Gastrocnemius medialis (tissue), 4 donors: Measurements from ENCODE around the gene KIF5A. TPM values are rescaled to one million over a fixed set of nuclear protein-coding genes. Genes with fewer than 3 reads are reported as not detected.
"Not testable (repeated sequence)": the region's sequence is repeated elsewhere in the genome, so short reads cannot be mapped to it uniquely, and the experiment has no call there.

Experiments used
- ATAC-seq, 2 donors: fragments of 150-250 bp; one replicate each; pipeline ENCODE4 v1.9.1; 2016
- DNase-seq, 2 donors: peaks; one replicate each; pipeline ENCODE4 v3.0.0-alpha.2; 2019
- H3K27ac ChIP-seq, 4 donors: fragments of 200-600 bp; sonication (generic); 1 replicate in 1 of 4; 2 replicates in 3 of 4; pipeline ENCODE4 v1.5.1; 2016 to 2018; ENCODE audit warnings: mild to moderate bottlenecking in 2 of 4, moderate library complexity in 1 of 4
- H3K27me3 ChIP-seq, 3 donors: fragments of 200-600 bp; sonication (generic) in 2 of 3; 1 replicate in 1 of 3; 2 replicates in 2 of 3; pipeline versions ENCODE4 v1.5.1 to v1.6.0; 2016 to 2019; ENCODE audit warnings: mild to moderate bottlenecking in 1 of 3, moderate library complexity in 1 of 3
- H3K36me3 ChIP-seq, 2 donors: fragments of 200-600 bp; sonication (generic) in 1 of 2; one replicate each; pipeline ENCODE4 v1.5.1; 2017 to 2018
- H3K4me1 ChIP-seq, 2 donors: fragments of 200-600 bp; sonication (generic) in 1 of 2; one replicate each; pipeline ENCODE4 v1.5.1; 2016 to 2017; ENCODE audit warnings: mild to moderate bottlenecking in 2 of 2
- H3K4me3 ChIP-seq, 4 donors: fragments of 200-600 bp; sonication (generic) in 3 of 4; 1 replicate in 1 of 4; 2 replicates in 3 of 4; pipeline ENCODE4 v1.5.1; 2016 to 2019; ENCODE audit warnings: mild to moderate bottlenecking in 2 of 4
- H3K9me3 ChIP-seq, 3 donors: fragments of 200-600 bp; sonication (generic) in 2 of 3; 1 replicate in 1 of 3; 2 replicates in 2 of 3; pipeline ENCODE4 v1.5.1; 2016 to 2019
- CTCF ChIP-seq, 5 experiments: fragments of 450-650 bp in 3 of 5; fragments of 200-600 bp in 2 of 5; sonication (generic) in 2 of 5; IDR thresholded peaks in 4 of 5; conservative IDR thresholded peaks in 1 of 5; 1 replicate in 4 of 5; 2 replicates in 1 of 5; pipeline ENCODE4 v1.5.1; 2016 to 2019; ENCODE audit warnings: antibody characterized with exemption in 5 of 5, mild to moderate bottlenecking in 3 of 5, moderate library complexity in 3 of 5
- POLR2A ChIP-seq, 2 donors: fragments of 450-650 bp; IDR thresholded peaks; one replicate each; pipeline ENCODE4 v1.6.1; 2017; ENCODE audit warnings: antibody characterized with exemption in 2 of 2, mild to moderate bottlenecking in 2 of 2, moderate library complexity in 2 of 2
- in situ Hi-C, 4 donors: fragments of 200-750 bp; cut with MboI; loops; one replicate each; pipeline versions ENCODE4 v1.15.0 to v1.8.0; 2017; ENCODE audit warnings: low sequenced_read_pairs in 4 of 4
- intact Hi-C: fragments of 100-400 bp; cut with DNase I; formaldehyde crosslinking; loops from one replicate; pipeline ENCODE4 v1.15.1; 2023; ENCODE audit warnings: low total_unique reads
- total RNA-seq, 4 donors: library from RNA; depleted of rRNA; stranded (reverse); fragments of >200 nt; gene quantifications; one replicate each; pipeline versions ENCODE4 v1.1.0 to v1.2.3, GENCODE V29; 2016

The KIF5A gene
- total RNA-seq = under 1 TPM in 2 of 4 donors, not detected in 2; 0.09 to 0.36 TPM

DNA sequence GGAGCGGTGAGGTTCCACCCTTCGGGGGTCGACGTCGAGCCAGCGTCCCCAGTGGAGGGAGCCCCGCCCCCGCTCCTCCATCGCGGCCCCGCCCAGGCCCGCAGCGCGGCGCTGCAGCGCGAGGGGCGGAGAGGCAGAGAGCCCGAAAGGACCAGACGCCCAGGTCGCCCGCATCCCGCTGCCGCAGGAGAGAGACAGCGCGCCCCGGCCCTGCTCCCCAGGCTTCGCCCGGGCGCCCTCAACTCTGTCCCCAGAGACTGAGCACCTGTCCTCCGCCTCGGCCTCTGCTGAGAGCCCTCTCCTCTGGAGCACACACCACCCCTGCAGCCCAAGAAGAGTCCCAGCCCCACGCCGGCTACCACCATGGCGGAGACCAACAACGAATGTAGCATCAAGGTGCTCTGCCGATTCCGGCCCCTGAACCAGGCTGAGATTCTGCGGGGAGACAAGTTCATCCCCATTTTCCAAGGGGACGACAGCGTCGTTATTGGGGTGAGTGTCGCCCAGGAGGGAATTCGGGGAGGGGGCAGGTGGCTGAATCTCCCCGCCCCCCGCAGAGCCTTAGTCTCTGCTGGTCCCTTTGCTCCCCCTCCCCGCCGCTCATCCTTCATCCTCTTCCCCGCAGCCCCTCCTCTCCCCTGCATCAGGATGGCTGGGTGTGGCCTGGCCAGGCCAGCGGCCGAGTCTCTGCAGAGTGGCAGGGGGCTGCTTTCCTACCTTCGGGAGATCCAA lies at the start of gene KIF5A:
Gene KIF5A, plus strand, starts transcription at position 136 of the 732 bp plus-strand sequence. Its CDS starts 228 bp downstream, at position 364.
- H3K4me3 ChIP-seq = peak within 1 kb of the TSS; percentile 1 to 44 (median 32)
- TF ChIP-seq CTCF (IDR thresholded peaks at IDR 0.05 in 4 of 5, conservative IDR thresholded peaks at IDR 0.05 in 1 of 5) = no peak
- ATAC-seq (no peak), DNase-seq (no peak)
- no peak within 1 kb of the TSS for H3K27ac ChIP-seq
- in situ Hi-C loops = no loop called here
- peaks cover 21 to 33% (median 21%) of the 10 kb centered on the region in 3 donors for H3K27me3 ChIP-seq
- H3K36me3 ChIP-seq = no peaks in the 10 kb centered on the region
- intact Hi-C loops = no loop called here
- H3K9me3 ChIP-seq = no peaks in the 10 kb centered on the region
- peaks cover 16% of the 10 kb centered on the region in 2 donors for H3K4me1 ChIP-seq

DNA sequence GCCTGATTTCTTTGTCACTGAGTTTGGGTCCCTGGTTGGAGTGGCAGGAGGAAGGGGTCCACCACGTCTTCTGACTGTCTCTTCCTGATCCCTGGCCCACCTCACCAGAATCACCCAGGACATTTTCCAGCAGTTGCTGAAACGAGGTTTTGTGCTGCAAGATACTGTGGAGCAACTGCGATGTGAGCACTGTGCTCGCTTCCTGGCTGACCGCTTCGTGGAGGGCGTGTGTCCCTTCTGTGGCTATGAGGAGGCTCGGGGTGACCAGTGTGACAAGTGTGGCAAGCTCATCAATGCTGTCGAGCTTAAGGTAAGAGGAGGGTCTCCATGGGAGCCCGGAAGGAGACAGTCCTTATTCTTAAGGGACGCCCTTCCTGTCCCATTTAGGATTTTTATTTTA lies 49.6 kb upstream of the KIF5A start:
- no peak overlapping the region for H3K27ac ChIP-seq
- H3K36me3 ChIP-seq = peaks cover 0 to 74% of the 10 kb centered on the region in 2 donors
- intact Hi-C loops = no loop called here
- no peaks in the 10 kb centered on the region for H3K9me3 ChIP-seq
- H3K27me3 ChIP-seq = no peaks in the 10 kb centered on the region
- no peaks in the 10 kb centered on the region for H3K4me1 ChIP-seq
- TF ChIP-seq POLR2A (IDR thresholded peaks at IDR 0.05) (no peak), CTCF (IDR thresholded peaks at IDR 0.05 in 4 of 5, conservative IDR thresholded peaks at IDR 0.05 in 1 of 5) (no peak)
- ATAC-seq (no peak), DNase-seq (no peak)
- no peak overlapping the region for H3K4me3 ChIP-seq
- in situ Hi-C loops = loop anchor here in 1 of 4 donors (25.0 kb wide), 1 partner anchor 863 kb away; the partner anchor contains the start of genes ATP5F1B and BAZ2A

DNA sequence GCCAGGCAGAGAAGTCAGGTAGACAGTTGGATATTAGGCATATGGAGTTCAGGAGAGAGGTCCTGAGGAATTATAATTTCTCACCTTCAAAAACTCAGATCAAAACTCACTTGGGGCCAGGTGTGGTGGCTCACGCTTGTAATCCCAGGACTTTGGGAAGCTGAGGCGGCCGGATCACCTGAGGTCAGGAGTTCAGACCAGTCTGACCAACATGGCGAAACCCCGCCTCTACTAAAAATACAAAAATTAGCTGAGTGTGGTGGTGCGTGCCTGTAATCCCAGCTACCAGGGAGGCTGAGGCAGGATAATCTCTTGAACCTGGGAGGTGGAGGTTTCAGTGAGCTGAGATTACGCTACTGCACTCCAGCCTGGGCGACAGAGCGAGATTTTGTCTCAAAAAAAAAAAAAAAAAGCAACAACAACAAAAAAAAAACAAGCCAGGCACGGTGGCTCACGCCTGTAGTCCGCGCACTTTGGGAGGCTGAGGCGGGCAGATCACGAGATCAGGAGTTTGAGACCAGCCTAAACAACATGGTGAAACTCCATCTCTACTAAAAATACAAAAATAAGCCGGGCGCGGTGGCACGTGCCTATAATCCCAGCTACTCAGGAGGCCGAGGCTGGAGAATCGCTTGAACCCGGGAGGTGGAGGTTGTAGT lies 47.4 kb upstream of the KIF5A start:
- H3K4me3 ChIP-seq, H3K27me3 ChIP-seq, H3K9me3 ChIP-seq, H3K4me1 ChIP-seq, H3K27ac ChIP-seq, DNase-seq, ATAC-seq, intact Hi-C loops: not testable (repeated sequence)
- H3K36me3 ChIP-seq = peaks cover 0 to 81% of the 10 kb centered on the region in 2 donors
- in situ Hi-C loops = loop anchor here in 1 of 4 donors (25.0 kb wide), 1 partner anchor 865 kb away; the partner anchor contains the start of genes ATP5F1B and BAZ2A

DNA sequence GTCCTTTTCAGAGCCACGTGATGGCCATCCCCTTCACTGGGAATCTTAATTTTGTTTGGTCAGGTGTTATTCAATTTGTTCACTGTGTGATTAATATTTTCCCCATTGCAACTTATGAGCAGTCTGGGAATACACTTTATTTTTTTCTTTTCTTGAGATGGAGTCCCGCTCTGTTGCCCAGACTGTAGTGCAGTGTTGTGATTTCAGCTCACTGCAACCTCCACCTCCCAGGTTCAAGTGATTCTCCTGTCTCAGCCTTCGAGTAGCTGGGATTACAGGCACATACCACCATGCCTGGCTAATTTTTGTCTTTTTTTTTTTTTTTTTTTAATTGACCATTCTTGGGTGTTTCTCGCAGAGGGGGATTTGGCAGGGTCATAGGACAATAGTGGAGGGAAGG lies 43.3 kb upstream of the KIF5A start:
- intact Hi-C loops = not testable (repeated sequence)

GRCh38 chr12:57507796-57508195 lies 42.0 kb upstream of the KIF5A start:
- in situ Hi-C loops = loop anchor here in 1 of 4 donors (25.0 kb wide), 1 partner anchor 870 kb away; the partner anchor contains the start of genes ATP5F1B and BAZ2A
- ATAC-seq, H3K9me3 ChIP-seq, H3K4me3 ChIP-seq, H3K27me3 ChIP-seq, H3K4me1 ChIP-seq, DNase-seq, intact Hi-C loops, H3K27ac ChIP-seq: not testable (repeated sequence)
- peaks cover 0 to 72% of the 10 kb centered on the region in 2 donors for H3K36me3 ChIP-seq

More for the DNA sequence above, 43.3 kb upstream of the KIF5A start:
- H3K9me3 ChIP-seq, H3K27me3 ChIP-seq, H3K27ac ChIP-seq, DNase-seq, H3K4me1 ChIP-seq, H3K4me3 ChIP-seq, ATAC-seq: not testable (repeated sequence)
- in situ Hi-C loops = loop anchor here in 1 of 4 donors (25.0 kb wide), 1 partner anchor 869 kb away; the partner anchor contains the start of genes ATP5F1B and BAZ2A
- H3K36me3 ChIP-seq = peaks cover 0 to 72% of the 10 kb centered on the region in 2 donors

GRCh38 chr12:57511161-57511560 lies 38.7 kb upstream of the KIF5A start:
- intact Hi-C loops (no loop called here), in situ Hi-C loops (loop anchor here in 1 of 4 donors (25.0 kb wide), 1 partner anchor 874 kb away; the partner anchor contains the start of genes ATP5F1B and BAZ2A)
- no peaks in the 10 kb centered on the region for H3K27me3 ChIP-seq
- no peak overlapping the region for H3K4me3 ChIP-seq
- H3K9me3 ChIP-seq = no peaks in the 10 kb centered on the region
- no peak for DNase-seq
- ATAC-seq = no peak
- peaks cover 0 to 71% of the 10 kb centered on the region in 2 donors for H3K36me3 ChIP-seq
- TF ChIP-seq POLR2A (IDR thresholded peaks at IDR 0.05) (no peak), CTCF (IDR thresholded peaks at IDR 0.05 in 4 of 5, conservative IDR thresholded peaks at IDR 0.05 in 1 of 5) (no peak)
- no peak overlapping the region for H3K27ac ChIP-seq
- no peaks in the 10 kb centered on the region for H3K4me1 ChIP-seq
